ENCODE data around the gene KIF25.

KIF25 gene

GRCh38 chr6:167988945-167989841 lies 8.3 kb upstream of the KIF25 start:
- no peak for TF ChIP-seq ZFP3 (CRISPR knock-in tag; IDR thresholded peaks at IDR 0.05)
- no peak for TF ChIP-seq RARB (CRISPR knock-in tag; IDR thresholded peaks at IDR 0.05)
- no peak for TF ChIP-seq ZC3H10 (CRISPR knock-in tag; IDR thresholded peaks at IDR 0.05)
- no peak for TF ChIP-seq BACH2 (CRISPR knock-in tag; IDR thresholded peaks at IDR 0.05; ENCODE audit: borderline replicate concordance)
- TF ChIP-seq PATZ1 (CRISPR knock-in tag; IDR thresholded peaks at IDR 0.05; ENCODE audit: borderline replicate concordance), result no peak
- TF ChIP-seq GLIS3 (CRISPR knock-in tag; IDR thresholded peaks at IDR 0.05), result no peak
- TF ChIP-seq POU6F1 (CRISPR knock-in tag; IDR thresholded peaks at IDR 0.05; ENCODE audit: borderline replicate concordance, low read depth), result no peak
- TF ChIP-seq ZFP30 (CRISPR knock-in tag; IDR thresholded peaks at IDR 0.05), result no peak
- TF ChIP-seq TCF4 (CRISPR knock-in tag; IDR thresholded peaks at IDR 0.05; ENCODE audit: borderline replicate concordance), result no peak
- TF ChIP-seq ZNF70 (CRISPR knock-in tag; IDR thresholded peaks at IDR 0.05), result no peak
- no peak for TF ChIP-seq TSHZ2 (CRISPR knock-in tag; IDR thresholded peaks at IDR 0.05)
- TF ChIP-seq OSR1 (CRISPR knock-in tag; IDR thresholded peaks at IDR 0.05), result no peak
- TF ChIP-seq CREB5 (CRISPR knock-in tag; IDR thresholded peaks at IDR 0.05; ENCODE audit: low read depth), result no peak
- TF ChIP-seq ISL1 (CRISPR knock-in tag; IDR thresholded peaks at IDR 0.05), result no peak
- ATAC-seq, result no peak

- no peak for ATAC-seq
- TF ChIP-seq POU6F1 (CRISPR knock-in tag; IDR thresholded peaks at IDR 0.05; ENCODE audit: borderline replicate concordance, low read depth), result no peak
- TF ChIP-seq ARNTL (CRISPR knock-in tag; IDR thresholded peaks at IDR 0.05; ENCODE audit: borderline replicate concordance, low read depth), result no peak
- no peak for TF ChIP-seq CSRNP3 (CRISPR knock-in tag; IDR thresholded peaks at IDR 0.05)
- no peak for TF ChIP-seq CSDC2 (CRISPR knock-in tag; IDR thresholded peaks at IDR 0.05)
- no peak for TF ChIP-seq CREB5 (CRISPR knock-in tag; IDR thresholded peaks at IDR 0.05; ENCODE audit: low read depth)
- TF ChIP-seq TSHZ2 (CRISPR knock-in tag; IDR thresholded peaks at IDR 0.05), result no peak
- TF ChIP-seq PPARA (CRISPR knock-in tag; IDR thresholded peaks at IDR 0.05; ENCODE audit: borderline replicate concordance), result no peak
- no peak for TF ChIP-seq TCF4 (CRISPR knock-in tag; IDR thresholded peaks at IDR 0.05; ENCODE audit: borderline replicate concordance)
- no peak for TF ChIP-seq ZNF565 (CRISPR knock-in tag; conservative IDR thresholded peaks at IDR 0.05; ENCODE audit: low read depth)
- no peak for TF ChIP-seq ESRRG (CRISPR knock-in tag; IDR thresholded peaks at IDR 0.05)
- no peak for TF ChIP-seq ZNF70 (CRISPR knock-in tag; IDR thresholded peaks at IDR 0.05)
- TF ChIP-seq ISL1 (CRISPR knock-in tag; IDR thresholded peaks at IDR 0.05), result no peak
Measured at GRCh38 chr6:167990016-167990945, 7.2 kb upstream of the KIF25 start.
